Measurements from ENCODE around the gene SLC16A10.

The SLC16A10 gene

DNA sequence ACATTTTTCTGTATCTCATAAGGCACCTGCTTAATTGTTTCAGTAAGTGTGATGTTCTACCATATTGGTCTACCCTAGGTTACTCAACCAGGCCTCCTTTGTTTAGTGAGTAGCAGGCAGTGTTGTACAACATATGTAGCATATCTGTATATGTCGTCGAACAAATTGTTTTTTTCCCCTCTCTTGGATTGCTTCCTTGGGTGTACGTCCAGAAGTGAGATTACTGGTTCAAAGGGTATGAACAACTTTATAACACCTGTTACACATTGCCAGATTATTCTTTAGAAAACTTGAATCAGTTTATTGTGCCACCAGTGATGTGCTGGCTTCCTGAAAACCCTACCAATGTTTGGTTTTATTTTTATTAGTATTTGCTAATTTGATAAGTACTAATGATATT, 14.7 kb downstream of the SLC16A10 start:
- FAIRE-seq: no peak
- TF ChIP-seq, protein P1, sequence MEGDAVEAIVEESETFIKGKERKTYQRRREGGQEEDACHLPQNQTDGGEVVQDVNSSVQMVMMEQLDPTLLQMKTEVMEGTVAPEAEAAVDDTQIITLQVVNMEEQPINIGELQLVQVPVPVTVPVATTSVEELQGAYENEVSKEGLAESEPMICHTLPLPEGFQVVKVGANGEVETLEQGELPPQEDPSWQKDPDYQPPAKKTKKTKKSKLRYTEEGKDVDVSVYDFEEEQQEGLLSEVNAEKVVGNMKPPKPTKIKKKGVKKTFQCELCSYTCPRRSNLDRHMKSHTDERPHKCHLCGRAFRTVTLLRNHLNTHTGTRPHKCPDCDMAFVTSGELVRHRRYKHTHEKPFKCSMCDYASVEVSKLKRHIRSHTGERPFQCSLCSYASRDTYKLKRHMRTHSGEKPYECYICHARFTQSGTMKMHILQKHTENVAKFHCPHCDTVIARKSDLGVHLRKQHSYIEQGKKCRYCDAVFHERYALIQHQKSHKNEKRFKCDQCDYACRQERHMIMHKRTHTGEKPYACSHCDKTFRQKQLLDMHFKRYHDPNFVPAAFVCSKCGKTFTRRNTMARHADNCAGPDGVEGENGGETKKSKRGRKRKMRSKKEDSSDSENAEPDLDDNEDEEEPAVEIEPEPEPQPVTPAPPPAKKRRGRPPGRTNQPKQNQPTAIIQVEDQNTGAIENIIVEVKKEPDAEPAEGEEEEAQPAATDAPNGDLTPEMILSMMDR (IDR thresholded peaks at IDR 0.05; ENCODE audit: insufficient read depth, missing control alignments): no peak
- DNase-seq (ENCODE audit: insufficient read length, low spot score): no peak

GRCh38 chr6:111105578-111105977, 18.3 kb downstream of the SLC16A10 start:
- DNase-seq (ENCODE audit: insufficient read length, low spot score): no peak
- TF ChIP-seq, protein P1 (IDR thresholded peaks at IDR 0.05; ENCODE audit: insufficient read depth, missing control alignments): no peak
- FAIRE-seq: peak; percentile 60

DNA sequence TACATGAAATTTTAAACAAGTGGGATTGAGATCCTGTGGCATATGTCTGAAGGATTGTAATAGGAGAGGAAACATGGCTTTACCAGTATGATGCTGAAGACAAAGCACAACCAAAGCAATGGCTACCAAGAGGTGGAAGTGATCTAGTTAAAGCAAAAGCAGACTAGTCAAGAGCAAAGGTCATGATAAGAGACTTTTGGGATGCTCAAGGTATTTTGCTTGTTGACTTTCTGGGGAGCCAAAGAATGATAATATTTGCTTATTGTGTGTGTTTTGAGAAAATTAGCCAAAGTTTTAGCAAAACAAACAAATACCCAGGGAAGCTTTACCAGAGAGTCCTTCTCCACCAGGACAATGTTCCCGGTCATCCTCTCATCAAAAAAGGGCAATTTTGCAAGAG, 20.3 kb downstream of the SLC16A10 start:
- FAIRE-seq: no peak
- TF ChIP-seq, protein P1 (IDR thresholded peaks at IDR 0.05; ENCODE audit: insufficient read depth, missing control alignments): no peak
- no peak for DNase-seq (ENCODE audit: insufficient read length, low spot score)

- DNase-seq (ENCODE audit: insufficient read length, low spot score) (no peak), FAIRE-seq (no peak)
- TF ChIP-seq, protein P1 (IDR thresholded peaks at IDR 0.05; ENCODE audit: insufficient read depth, missing control alignments): no peak
Observed at GRCh38 chr6:111110036-111110435, 22.7 kb downstream of the SLC16A10 start.

- TF ChIP-seq, protein P1 (IDR thresholded peaks at IDR 0.05; ENCODE audit: insufficient read depth, missing control alignments): no peak
- FAIRE-seq (no peak), DNase-seq (ENCODE audit: insufficient read length, low spot score) (no peak)
Observed at GRCh38 chr6:111113336-111114086, 26.2 kb downstream of the SLC16A10 start.

DNA sequence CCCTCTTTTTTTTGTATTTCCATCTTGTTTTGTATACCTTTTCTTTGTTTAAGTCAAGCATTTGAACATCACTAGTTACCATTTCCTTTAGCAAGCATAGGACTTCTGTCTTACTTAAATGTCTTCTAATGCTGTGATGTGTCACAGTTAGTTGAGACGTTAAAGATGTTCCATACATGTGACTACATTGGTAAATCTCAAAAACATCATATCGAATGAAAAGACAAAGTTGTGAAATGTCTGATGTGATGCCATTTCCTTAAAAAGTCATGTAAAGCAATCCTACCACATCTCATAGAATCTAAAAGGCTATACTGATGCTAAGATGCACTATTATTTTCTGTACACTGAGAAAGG, 26.8 kb downstream of the SLC16A10 start:
- FAIRE-seq: no peak

DNA sequence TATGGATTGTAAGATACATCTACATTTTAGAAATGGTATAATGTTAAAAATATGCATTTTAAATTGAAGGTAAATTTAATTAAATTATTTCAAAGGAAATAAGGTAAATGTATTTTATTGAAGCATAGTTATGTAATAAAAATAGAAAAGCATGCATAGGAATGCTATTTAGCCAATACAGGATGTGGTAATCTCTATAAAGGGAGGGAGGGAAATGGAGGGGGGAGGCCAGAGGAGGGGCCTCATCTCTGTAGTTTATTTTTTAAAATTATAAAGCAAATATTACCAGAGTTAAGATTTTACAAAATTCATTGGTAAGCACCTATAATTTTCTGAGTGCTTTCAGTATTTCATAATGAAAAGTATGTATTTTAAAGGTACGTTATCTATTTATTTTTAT, 27.2 kb downstream of the SLC16A10 start:
- FAIRE-seq (no peak), DNase-seq (ENCODE audit: insufficient read length, low spot score) (no peak)
- TF ChIP-seq, protein P1 (IDR thresholded peaks at IDR 0.05; ENCODE audit: insufficient read depth, missing control alignments): no peak

More for the DNA sequence above, 26.8 kb downstream of the SLC16A10 start:
- no peak for DNase-seq (ENCODE audit: insufficient read length, low spot score)
- TF ChIP-seq, protein P1 (IDR thresholded peaks at IDR 0.05; ENCODE audit: insufficient read depth, missing control alignments): no peak

All from D721Med (cell line).